Hepatocyte (in vitro differentiated cells): ENCODE results near the gene SUPT7L. TPM values are rescaled to one million over a fixed set of nuclear protein-coding genes. Genes with fewer than 3 reads are reported as not detected.
"Not testable (repeated sequence)": the region's sequence is repeated elsewhere in the genome, so short reads cannot be mapped to it uniquely, and the experiment has no call there.

Source experiments
- DNase-seq: peaks from one replicate; pipeline ENCODE4 v3.0.0-alpha.2; 2016; ENCODE audit warnings: low spot score
- H2AFZ ChIP-seq: fragments of 200-600 bp; sonication (generic); 2 replicates; pipeline ENCODE4 v1.6.0; 2016; ENCODE audit warnings: antibody characterized with exemption, mild to moderate bottlenecking
- H3K27ac ChIP-seq: fragments of 200-600 bp; sonication (generic); 2 replicates; pipeline ENCODE4 v1.5.1; 2016; ENCODE audit warnings: mild to moderate bottlenecking
- H3K27me3 ChIP-seq: fragments of 200-600 bp; sonication (generic); 2 replicates; pipeline ENCODE4 v1.6.1; 2016
- H3K36me3 ChIP-seq: fragments of 200-600 bp; sonication (generic); replicated peaks from 2 replicates; pipeline ENCODE4 v1.5.1; 2016; ENCODE audit warnings: low read depth; ENCODE audit not compliant: insufficient read depth
- H3K4me1 ChIP-seq: fragments of 200-600 bp; sonication (generic); 2 replicates; pipeline ENCODE4 v1.5.1; 2016; ENCODE audit warnings: mild to moderate bottlenecking, moderate library complexity; ENCODE audit not compliant: insufficient read depth
- H3K4me2 ChIP-seq: fragments of 200-600 bp; sonication (generic); 2 replicates; pipeline ENCODE4 v1.6.0; 2016
- H3K4me3 ChIP-seq: fragments of 200-600 bp; sonication (generic); 2 replicates; pipeline ENCODE4 v1.5.1; 2016; ENCODE audit warnings: mild to moderate bottlenecking
- H3K79me2 ChIP-seq: fragments of 200-600 bp; sonication (generic); 2 replicates; pipeline ENCODE4 v1.6.0; 2017; ENCODE audit warnings: mild to moderate bottlenecking
- H3K9me2 ChIP-seq: fragments of 200-600 bp; sonication (generic); replicated peaks from 2 replicates; pipeline ENCODE4 v1.6.0; 2017; ENCODE audit warnings: mild to moderate bottlenecking; ENCODE audit not compliant: insufficient read depth
- H3K9me3 ChIP-seq: fragments of 200-600 bp; sonication (generic); 2 replicates; pipeline ENCODE4 v1.5.1; 2016; ENCODE audit warnings: low read depth, mild to moderate bottlenecking
- H4K20me1 ChIP-seq: fragments of 200-600 bp; sonication (generic); 2 replicates; pipeline ENCODE4 v1.6.0; 2016; ENCODE audit warnings: mild to moderate bottlenecking; ENCODE audit not compliant: insufficient read depth, poor library complexity, severe bottlenecking
- EZH2 ChIP-seq: fragments of 200-600 bp; sonication (generic); IDR thresholded peaks from 2 replicates; pipeline ENCODE4 v1.6.1; 2016; ENCODE audit warnings: antibody characterized with exemption, mild to moderate bottlenecking, borderline replicate concordance
- EZH2phosphoT487 ChIP-seq: fragments of 200-600 bp; sonication (generic); IDR thresholded peaks from one replicate; pipeline ENCODE4 v1.6.1; 2018; ENCODE audit warnings: antibody characterized with exemption, mild to moderate bottlenecking, low read depth, moderate library complexity; ENCODE audit not compliant: unreplicated experiment, severe bottlenecking
- WGBS: methylation state at CpG from one replicate; pipeline ENCODE4 v1.1.6; 2016; ENCODE audit warnings: low lambda C conversion rate; ENCODE audit errors: missing lambda C conversion rate; 5-methylcytosine and 5-hydroxymethylcytosine counted together
- polyA plus RNA-seq: library from polyadenylated mRNA; unstranded; fragments of >200 nt; fragmentation: Nextera tagmentation; extraction: Ambion mirVana; gene quantifications from 2 replicates; pipeline ENCODE4 v1.2.1, GENCODE V29; 2016
- total RNA-seq: library from RNA; depleted of rRNA; stranded (reverse); fragments of >200 nt; gene quantifications from 2 replicates; pipeline ENCODE4 v1.2.3, GENCODE V29; 2014
- TF ChIP-seq, protein P1 (sequence below): fragments of 200-600 bp; sonication (generic); IDR thresholded peaks from 2 replicates; pipeline ENCODE4 v1.5.1; 2016; ENCODE audit warnings: antibody characterized with exemption, mild to moderate bottlenecking; ENCODE audit not compliant: poor library complexity

SUPT7L gene
- total and polyA plus RNA-seq, 2 experiments from 2014 or later: 27.3 to 43.3 TPM

DNA sequence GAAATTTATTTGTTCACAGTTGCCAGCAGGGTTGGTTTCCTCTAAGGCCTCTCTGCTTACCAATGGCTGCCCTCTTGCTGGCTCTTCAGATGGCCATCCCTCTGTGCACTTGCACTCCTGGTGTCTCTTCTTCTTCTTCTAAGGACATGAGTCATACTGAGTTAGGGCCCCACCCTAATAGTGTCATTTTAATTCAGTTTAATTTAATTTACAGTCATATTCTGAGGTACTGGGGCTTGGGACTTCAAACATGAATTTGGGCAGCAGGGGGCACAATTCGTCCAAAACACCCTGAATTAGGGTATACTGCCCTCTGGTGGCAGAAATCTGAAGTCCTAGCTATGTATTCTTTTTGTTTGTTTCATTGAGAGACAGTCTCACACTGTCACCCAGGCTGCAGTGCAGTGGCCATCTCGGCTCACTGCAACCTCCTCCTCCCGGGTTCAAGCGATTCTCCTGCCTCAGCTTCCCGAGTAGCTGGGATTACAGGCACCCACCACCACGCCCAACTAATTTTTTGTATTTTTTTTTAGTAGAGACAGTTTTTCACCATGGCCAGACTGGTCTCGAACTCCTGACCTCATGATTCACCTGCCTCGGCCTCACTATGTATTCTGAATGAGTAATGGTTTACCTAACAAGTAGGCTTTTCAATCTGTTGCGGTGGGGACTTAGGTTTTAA, 20.1 kb upstream of the SUPT7L start:
- TF ChIP-seq EZH2phosphoT487 (no peak), EZH2 (no peak)
- TF ChIP-seq, protein P1, sequence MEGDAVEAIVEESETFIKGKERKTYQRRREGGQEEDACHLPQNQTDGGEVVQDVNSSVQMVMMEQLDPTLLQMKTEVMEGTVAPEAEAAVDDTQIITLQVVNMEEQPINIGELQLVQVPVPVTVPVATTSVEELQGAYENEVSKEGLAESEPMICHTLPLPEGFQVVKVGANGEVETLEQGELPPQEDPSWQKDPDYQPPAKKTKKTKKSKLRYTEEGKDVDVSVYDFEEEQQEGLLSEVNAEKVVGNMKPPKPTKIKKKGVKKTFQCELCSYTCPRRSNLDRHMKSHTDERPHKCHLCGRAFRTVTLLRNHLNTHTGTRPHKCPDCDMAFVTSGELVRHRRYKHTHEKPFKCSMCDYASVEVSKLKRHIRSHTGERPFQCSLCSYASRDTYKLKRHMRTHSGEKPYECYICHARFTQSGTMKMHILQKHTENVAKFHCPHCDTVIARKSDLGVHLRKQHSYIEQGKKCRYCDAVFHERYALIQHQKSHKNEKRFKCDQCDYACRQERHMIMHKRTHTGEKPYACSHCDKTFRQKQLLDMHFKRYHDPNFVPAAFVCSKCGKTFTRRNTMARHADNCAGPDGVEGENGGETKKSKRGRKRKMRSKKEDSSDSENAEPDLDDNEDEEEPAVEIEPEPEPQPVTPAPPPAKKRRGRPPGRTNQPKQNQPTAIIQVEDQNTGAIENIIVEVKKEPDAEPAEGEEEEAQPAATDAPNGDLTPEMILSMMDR: peak; percentile 99
- DNase-seq: peak; percentile 92
- Histone ChIP-seq H4K20me1 (no peaks in the 10 kb centered on the region), H3K79me2 (no peaks in the 10 kb centered on the region), H3K27ac (peak overlapping the region; percentile 94), H3K36me3 (no peaks in the 10 kb centered on the region), H2AFZ (no peak overlapping the region), H3K4me1 (peaks cover 6% of the 10 kb centered on the region), H3K27me3 (no peaks in the 10 kb centered on the region), H3K4me2 (no peak overlapping the region), H3K4me3 (no peak overlapping the region), H3K9me3 (no peaks in the 10 kb centered on the region), H3K9me2 (no peaks in the 10 kb centered on the region)
- WGBS: 39% methylated on average over 9 of the region's 9 CpGs

DNA sequence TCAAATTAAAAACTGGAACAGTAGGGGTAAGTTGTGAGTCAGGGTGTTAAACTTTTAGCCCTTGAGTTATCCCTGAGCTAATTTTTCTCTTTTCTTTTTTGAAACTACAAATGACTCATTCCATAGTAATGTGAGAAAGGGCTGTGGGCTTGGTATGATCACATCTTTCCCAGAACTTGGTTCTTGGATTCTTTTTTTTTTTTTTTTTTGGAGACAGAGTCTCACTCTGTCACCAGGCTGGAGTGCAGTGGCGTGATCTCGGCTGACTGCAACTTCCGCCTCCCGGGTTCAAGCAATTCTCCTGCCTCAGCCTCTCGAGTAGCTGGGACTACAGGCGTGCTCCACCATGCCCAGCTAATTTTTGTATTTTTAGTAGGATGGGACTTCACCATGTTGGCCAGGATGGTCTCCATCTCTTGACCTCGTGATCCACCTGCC, 18.9 kb upstream of the SUPT7L start:
- Histone ChIP-seq H3K4me2 (peak overlapping the region; percentile 34), H3K27ac (peak overlapping the region; percentile 94)
- not testable (repeated sequence) for H3K27me3 ChIP-seq, H2AFZ ChIP-seq, H3K79me2 ChIP-seq, H3K4me1 ChIP-seq, H4K20me1 ChIP-seq, H3K36me3 ChIP-seq, H3K4me3 ChIP-seq, H3K9me3 ChIP-seq, H3K9me2 ChIP-seq
- WGBS: 88% methylated on average over 7 of the region's 7 CpGs
- peak; percentile 49 for DNase-seq

DNA sequence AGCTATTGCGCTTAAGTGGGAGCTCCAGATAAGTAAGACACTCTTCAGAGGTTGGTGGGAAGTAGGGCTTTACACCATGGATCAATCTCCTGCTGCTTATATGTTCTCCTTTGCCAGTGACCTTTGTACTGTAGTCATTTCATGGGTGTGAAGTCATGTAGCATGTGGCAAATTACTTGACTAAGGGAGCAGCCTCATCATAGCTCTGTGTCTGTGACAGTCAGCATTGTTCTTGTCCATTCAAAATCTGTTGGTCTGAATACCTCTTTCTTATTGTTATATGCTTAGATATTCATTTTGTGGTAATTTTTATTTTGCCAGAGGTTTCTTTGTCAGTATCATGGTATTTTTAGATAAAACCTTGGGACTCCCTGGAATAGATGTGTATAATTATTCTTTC, 18.4 kb upstream of the SUPT7L start:
- H4K20me1 ChIP-seq: no peaks in the 10 kb centered on the region
- WGBS: 80% methylated on average over 1 of the region's 1 CpG
- TF ChIP-seq, protein P1: no peak
- no peak for TF ChIP-seq EZH2phosphoT487
- TF ChIP-seq EZH2: no peak
- H3K4me3 ChIP-seq: no peak overlapping the region
- H2AFZ ChIP-seq: no peak overlapping the region
- H3K9me2 ChIP-seq: no peaks in the 10 kb centered on the region
- no peaks in the 10 kb centered on the region for H3K79me2 ChIP-seq
- peak overlapping the region; percentile 34 for H3K4me2 ChIP-seq
- H3K27me3 ChIP-seq: no peaks in the 10 kb centered on the region
- H3K4me1 ChIP-seq: peaks cover 6% of the 10 kb centered on the region
- H3K9me3 ChIP-seq: no peaks in the 10 kb centered on the region
- H3K27ac ChIP-seq: peak overlapping the region; percentile 94
- DNase-seq: peak; percentile 55
- H3K36me3 ChIP-seq: no peaks in the 10 kb centered on the region

DNA sequence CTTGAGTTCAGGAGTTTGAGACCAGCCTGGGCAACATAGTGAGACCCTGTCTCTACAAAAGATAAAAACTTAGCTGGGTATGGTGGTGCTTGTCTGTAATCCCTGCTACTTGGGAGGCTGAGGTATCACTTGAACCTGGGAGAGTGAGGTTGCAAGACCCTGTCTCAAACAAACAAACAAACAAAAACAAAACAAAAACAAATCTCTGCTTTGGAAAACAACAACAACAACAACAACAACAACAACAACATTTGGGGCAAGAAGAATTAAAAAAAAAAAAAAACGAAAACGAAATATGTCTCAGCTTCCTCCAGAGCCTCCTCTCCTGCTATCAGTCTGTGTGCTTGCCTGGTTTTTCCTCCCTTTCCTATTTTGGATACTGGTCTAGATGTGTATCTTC, 17.2 kb upstream of the SUPT7L start:
- H2AFZ ChIP-seq: no peak overlapping the region
- no peak overlapping the region for H3K4me3 ChIP-seq
- peak overlapping the region; percentile 94 for H3K27ac ChIP-seq
- peaks cover 6% of the 10 kb centered on the region for H3K4me1 ChIP-seq
- 98% methylated on average over 2 of the region's 2 CpGs for WGBS
- no peak for DNase-seq
- H4K20me1 ChIP-seq: no peaks in the 10 kb centered on the region
- H3K36me3 ChIP-seq: no peaks in the 10 kb centered on the region
- no peaks in the 10 kb centered on the region for H3K9me3 ChIP-seq
- no peaks in the 10 kb centered on the region for H3K79me2 ChIP-seq
- H3K27me3 ChIP-seq: no peaks in the 10 kb centered on the region
- H3K9me2 ChIP-seq: no peaks in the 10 kb centered on the region
- TF ChIP-seq, protein P1: no peak
- TF ChIP-seq EZH2phosphoT487: no peak
- no peak overlapping the region for H3K4me2 ChIP-seq
